ENCODE data around the gene OTULINL. TPM values are rescaled to one million over a fixed set of nuclear protein-coding genes. Genes with fewer than 3 reads are reported as not detected.

The OTULINL gene
- total RNA-seq, 1 donor from 2014 or later: 10.6 TPM

- Mint-ChIP-seq H3K27me3 (ENCODE audit: insufficient read depth, low read depth) (no peaks in the 10 kb centered on the region), H3K4me3 (no peak overlapping the region), H3K36me3 (peaks cover 2% of the 10 kb centered on the region), H3K4me1 (no peaks in the 10 kb centered on the region), H3K27ac (no peak overlapping the region), H3K9me3 (no peaks in the 10 kb centered on the region)
- H3K27ac ChIP-seq: no peak overlapping the region
- no peaks in the 10 kb centered on the region for H3K27me3 ChIP-seq
- no peaks in the 10 kb centered on the region for H3K79me2 ChIP-seq (ENCODE audit: low read depth)
- H3K4me1 ChIP-seq: no peaks in the 10 kb centered on the region
- no peak overlapping the region for H3K4me2 ChIP-seq
- TF ChIP-seq CTCF (IDR thresholded peaks at IDR 0.05): no peak
- no peak for TF ChIP-seq EZH2phosphoT487 (IDR thresholded peaks at IDR 0.05)
- TF ChIP-seq EZH2 (IDR thresholded peaks at IDR 0.05): no peak
- no peaks in the 10 kb centered on the region for H3K9me3 ChIP-seq (ENCODE audit: low read depth)
- no peak for DNase-seq (ENCODE audit: low spot score)
- no peaks in the 10 kb centered on the region for H3F3A ChIP-seq (ENCODE audit: low read depth)
- H2AFZ ChIP-seq (replicated peaks): no peak overlapping the region
- no peaks in the 10 kb centered on the region for H3K36me3 ChIP-seq
- H3K4me3 ChIP-seq: no peak overlapping the region
- no peaks in the 10 kb centered on the region for H4K20me1 ChIP-seq (ENCODE audit: low read depth)
- no peak overlapping the region for H3K9ac ChIP-seq
These were observed 9.4 kb downstream of the OTULINL start for GRCh38 chr5:14590949-14591348.

- H3K9me3 ChIP-seq (ENCODE audit: low read depth): no peaks in the 10 kb centered on the region
- no peak overlapping the region for H2AFZ ChIP-seq (replicated peaks)
- no peaks in the 10 kb centered on the region for H3K4me1 ChIP-seq
- peaks cover 1% of the 10 kb centered on the region for H3K9me3 Mint-ChIP-seq
- TF ChIP-seq CTCF (IDR thresholded peaks at IDR 0.05): no peak
- no peak for TF ChIP-seq EZH2phosphoT487 (IDR thresholded peaks at IDR 0.05)
- TF ChIP-seq EZH2 (IDR thresholded peaks at IDR 0.05): no peak
- no peaks in the 10 kb centered on the region for H3K4me1 Mint-ChIP-seq
- no peaks in the 10 kb centered on the region for H3K27me3 Mint-ChIP-seq (ENCODE audit: insufficient read depth, low read depth)
- H3F3A ChIP-seq (ENCODE audit: low read depth): no peaks in the 10 kb centered on the region
- peaks cover 2% of the 10 kb centered on the region for H3K36me3 Mint-ChIP-seq
- H3K36me3 ChIP-seq: no peaks in the 10 kb centered on the region
- no peak overlapping the region for H3K4me2 ChIP-seq
- H3K27me3 ChIP-seq: no peaks in the 10 kb centered on the region
- no peak overlapping the region for H3K27ac Mint-ChIP-seq
- no peaks in the 10 kb centered on the region for H3K79me2 ChIP-seq (ENCODE audit: low read depth)
- H3K9ac ChIP-seq: no peak overlapping the region
- H3K27ac ChIP-seq: no peak overlapping the region
- no peak for DNase-seq (ENCODE audit: low spot score)
- H4K20me1 ChIP-seq (ENCODE audit: low read depth): no peaks in the 10 kb centered on the region
- no peak overlapping the region for H3K4me3 ChIP-seq
- no peak overlapping the region for H3K4me3 Mint-ChIP-seq
These were observed 10.0 kb downstream of the OTULINL start for GRCh38 chr5:14591548-14591947.

GRCh38 chr5:14593326-14594021 lies 11.9 kb downstream of the OTULINL start:
- Histone ChIP-seq H3K9ac (no peak overlapping the region), H3K4me2 (no peak overlapping the region), H3K4me1 (no peaks in the 10 kb centered on the region), H3K4me3 (no peak overlapping the region), H3K79me2 (ENCODE audit: low read depth) (no peaks in the 10 kb centered on the region), H2AFZ (replicated peaks) (no peak overlapping the region), H4K20me1 (ENCODE audit: low read depth) (no peaks in the 10 kb centered on the region), H3F3A (ENCODE audit: low read depth) (no peaks in the 10 kb centered on the region), H3K36me3 (no peaks in the 10 kb centered on the region), H3K27ac (no peak overlapping the region), H3K9me3 (ENCODE audit: low read depth) (no peaks in the 10 kb centered on the region), H3K27me3 (no peaks in the 10 kb centered on the region)
- no peaks in the 10 kb centered on the region for H3K4me1 Mint-ChIP-seq
- no peaks in the 10 kb centered on the region for H3K27me3 Mint-ChIP-seq (ENCODE audit: insufficient read depth, low read depth)
- H3K36me3 Mint-ChIP-seq: peaks cover 2% of the 10 kb centered on the region
- no peak for DNase-seq (ENCODE audit: low spot score)
- no peak overlapping the region for H3K27ac Mint-ChIP-seq
- TF ChIP-seq CTCF (IDR thresholded peaks at IDR 0.05) (no peak), EZH2 (IDR thresholded peaks at IDR 0.05) (no peak), EZH2phosphoT487 (IDR thresholded peaks at IDR 0.05) (no peak)
- peaks cover 2% of the 10 kb centered on the region for H3K9me3 Mint-ChIP-seq
- no peak overlapping the region for H3K4me3 Mint-ChIP-seq
